Measurements from ENCODE around the gene ADAM22.

GRCh38 chr7:88127637-88128290 lies 193.7 kb downstream of the ADAM22 start:
- TF ChIP-seq CTCF (IDR thresholded peaks at IDR 0.05) (no peak), EP300 (IDR thresholded peaks at IDR 0.05) (no peak), POLR2AphosphoS5 (IDR thresholded peaks at IDR 0.05) (no peak)
